HG03103 (cell line): ENCODE measurements around the gene JPT2.

Experiments
- ATAC-seq: cut with Tn5 transposase; IDR thresholded peaks from one replicate; pipeline ENCODE4 v1.9.1; 2021; ENCODE audit warnings: low read depth; ENCODE audit not compliant: unreplicated experiment

The JPT2 gene

DNA sequence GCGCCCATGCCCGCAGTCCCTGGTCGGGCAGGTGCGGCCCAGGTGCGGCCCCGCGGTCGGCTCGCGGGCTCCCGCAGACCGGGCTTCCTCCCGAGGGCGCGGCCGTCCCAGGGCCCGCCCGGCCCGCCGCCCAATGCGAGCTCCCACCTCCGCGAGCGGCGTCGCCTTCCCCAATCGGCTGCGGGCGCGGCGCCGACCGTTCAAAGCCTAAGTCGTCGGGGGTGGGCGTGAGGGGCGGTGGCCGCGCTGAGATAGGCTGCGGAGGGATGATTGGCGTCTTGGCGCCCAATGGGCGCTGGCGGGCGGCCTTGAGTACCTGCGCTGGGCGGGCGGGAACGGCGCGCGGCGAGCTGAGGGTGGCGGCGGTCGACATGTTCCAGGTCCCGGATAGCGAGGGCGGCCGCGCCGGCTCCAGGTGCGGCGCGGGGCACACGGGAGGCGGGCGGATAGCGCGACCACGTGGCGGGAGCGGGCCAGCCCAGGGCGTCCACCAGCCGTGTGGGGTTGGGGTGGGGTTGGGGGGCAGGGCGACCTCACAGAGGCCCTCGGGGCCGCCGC lies at the start of gene JPT2:
Gene JPT2, plus strand, starts transcription at position 338 of the 558 bp plus-strand sequence. Its CDS starts 34 bp downstream, at position 372.
- ATAC-seq = peak; percentile 77

- ATAC-seq = no peak
Observed at GRCh38 chr16:1630450-1631213, 47.4 kb upstream of the JPT2 start.

DNA sequence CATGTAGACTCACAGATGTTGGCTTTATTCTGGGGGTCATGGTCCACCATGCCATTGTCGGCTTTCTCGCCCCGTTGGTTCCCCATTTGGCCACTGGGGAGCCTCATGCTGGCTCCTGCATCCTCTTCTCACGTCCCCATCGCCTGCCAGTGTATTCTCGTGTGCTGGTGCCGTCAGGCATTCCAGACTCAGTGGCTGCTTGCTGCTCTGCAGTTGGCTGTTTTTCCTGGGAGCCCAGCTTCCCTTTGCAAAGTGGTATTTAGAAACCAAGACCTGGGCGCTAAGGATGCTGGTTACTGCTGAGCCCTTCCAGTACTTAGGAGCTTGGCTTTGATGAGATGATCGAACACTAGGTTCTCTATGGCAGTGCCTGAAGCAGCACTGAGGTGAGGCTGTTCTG lies 46.8 kb upstream of the JPT2 start:
- no peak for ATAC-seq

DNA sequence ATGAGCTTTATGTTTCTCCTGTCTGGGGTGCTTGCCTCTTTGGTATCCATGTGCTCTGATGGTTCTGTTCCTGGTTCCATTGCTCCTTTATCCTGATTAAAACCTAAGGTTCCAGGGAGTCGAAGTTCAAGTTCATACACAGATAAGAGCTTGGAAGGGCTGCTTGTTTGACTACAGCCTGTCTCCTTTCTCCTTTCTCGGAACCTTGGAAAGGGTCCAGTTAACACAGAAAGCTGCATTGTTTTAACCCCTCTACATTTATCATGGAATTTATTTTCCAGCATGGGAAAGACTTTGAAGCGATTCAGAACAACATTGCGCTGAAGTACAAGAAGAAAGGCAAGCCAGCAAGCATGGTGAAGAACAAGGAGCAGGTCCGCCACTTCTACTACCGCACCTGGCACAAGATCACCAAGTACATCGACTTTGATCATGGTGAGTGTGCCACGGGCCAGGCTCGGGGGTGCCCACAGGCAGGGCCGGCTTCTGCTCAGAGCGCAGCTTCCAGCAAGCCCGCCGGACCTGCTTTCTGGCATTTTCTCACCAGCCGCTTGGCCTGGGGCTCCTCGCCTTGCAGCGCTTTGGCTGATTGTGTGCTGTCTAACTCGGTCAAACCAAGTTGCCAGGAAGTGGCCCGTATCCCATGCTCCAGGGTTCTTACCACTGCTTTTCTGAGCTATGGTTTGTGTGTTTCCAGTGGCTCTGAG lies 46.0 kb upstream of the JPT2 start:
- no peak for ATAC-seq

DNA sequence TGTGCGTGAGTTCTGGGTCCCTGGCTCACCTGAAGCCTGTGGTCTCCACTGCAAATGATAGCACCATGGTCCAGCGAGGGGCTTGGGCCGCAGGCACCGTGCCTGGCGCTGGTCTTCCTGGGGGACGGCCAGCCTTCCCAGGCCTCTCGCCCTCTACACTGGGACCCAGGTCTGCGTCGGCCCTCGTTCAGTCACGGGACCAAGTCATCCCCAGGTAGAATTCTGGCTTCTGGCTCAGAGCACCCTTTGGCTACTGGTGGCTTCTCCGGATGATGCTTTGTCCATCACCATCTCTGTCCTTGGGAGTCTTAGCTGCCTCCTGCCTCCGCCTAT lies 45.5 kb upstream of the JPT2 start:
- no peak for ATAC-seq

DNA sequence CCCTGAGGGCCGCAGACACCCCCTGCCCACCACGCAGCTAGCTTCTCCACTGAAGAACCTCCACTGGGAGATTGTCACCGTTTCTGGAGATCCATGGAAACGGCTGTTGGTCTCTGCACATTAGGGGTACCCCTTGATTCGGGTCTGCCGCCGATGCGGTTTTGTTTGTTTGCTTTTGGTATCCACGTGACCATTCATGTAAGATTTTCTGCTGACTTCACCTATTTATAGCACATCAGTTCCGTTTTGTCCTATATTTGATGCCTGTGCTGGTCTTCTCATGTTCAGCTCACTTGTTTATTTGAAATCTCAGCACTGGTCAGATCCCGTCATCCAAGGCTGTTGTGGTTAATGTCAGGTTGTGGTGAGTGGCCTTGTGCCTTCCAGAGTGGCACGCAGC lies 44.8 kb upstream of the JPT2 start:
- no peak for ATAC-seq

DNA sequence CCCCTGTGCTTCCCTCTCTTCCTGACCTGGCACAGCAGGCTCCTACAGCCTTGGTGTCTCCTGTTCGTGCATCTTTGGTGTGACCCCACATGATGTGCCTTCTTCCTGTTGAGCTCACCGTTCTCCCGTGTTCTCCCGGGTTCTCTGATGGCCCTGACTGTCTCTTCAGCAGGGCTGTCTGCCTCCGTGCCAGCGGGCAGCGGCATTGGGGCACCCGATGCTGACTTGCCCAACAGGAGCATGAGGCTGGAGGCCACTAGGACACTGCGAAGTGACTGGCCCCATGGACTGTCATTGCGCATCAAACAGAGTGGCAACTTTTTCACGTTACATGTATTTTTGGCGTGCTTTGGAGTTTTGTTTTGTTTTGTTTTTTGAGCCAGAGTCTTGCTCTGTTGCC lies 43.5 kb upstream of the JPT2 start:
- no peak for ATAC-seq

DNA sequence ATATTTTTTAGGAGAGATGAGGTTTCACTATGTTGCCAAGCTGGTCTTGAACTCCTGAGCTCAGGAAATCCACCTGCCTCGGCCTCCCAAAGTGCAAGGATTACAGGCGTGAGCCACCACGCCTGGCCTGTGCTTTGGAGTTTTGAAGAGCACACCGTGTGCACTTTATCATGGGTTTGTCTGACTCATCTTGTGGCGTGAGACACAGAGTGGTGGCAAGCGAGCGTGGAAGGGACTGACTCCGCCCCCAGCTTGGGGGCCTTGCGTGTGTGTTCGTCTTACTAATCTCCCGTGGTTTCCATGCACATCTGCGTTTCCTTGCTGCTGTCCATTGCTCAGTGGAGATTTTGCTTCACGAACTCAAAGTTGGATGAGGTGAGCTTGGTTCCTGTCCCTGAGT lies 43.0 kb upstream of the JPT2 start:
- no peak for ATAC-seq

GRCh38 chr16:1637526-1637925 lies 40.6 kb upstream of the JPT2 start:
- ATAC-seq = no peak

- no peak for ATAC-seq
Observed at GRCh38 chr16:1638757-1639156, 39.3 kb upstream of the JPT2 start.

- ATAC-seq = no peak
Observed at GRCh38 chr16:1639282-1639681, 38.8 kb upstream of the JPT2 start.

DNA sequence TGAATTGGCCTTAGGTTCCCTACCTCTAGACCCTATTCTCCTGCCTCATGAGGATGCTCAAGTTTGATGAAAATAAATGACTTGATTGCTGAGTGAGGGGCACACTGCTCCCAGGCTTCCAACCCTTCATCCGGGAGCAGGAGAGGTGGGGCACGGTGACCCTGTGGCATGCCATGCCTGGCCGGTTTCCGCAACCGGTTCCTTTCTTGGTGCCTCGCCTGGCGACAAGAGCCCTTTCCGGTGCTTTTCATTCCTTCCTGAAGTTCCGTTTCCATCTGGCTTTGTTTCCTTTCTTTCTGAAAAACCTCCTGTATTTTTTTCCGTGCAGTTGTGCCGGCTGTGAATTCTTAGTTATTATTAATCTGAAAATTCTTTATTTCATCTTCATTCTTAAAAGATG lies 38.2 kb upstream of the JPT2 start:
- no peak for ATAC-seq

- no peak for ATAC-seq
Observed at GRCh38 chr16:1640261-1640941, 37.7 kb upstream of the JPT2 start.

GRCh38 chr16:1641261-1641660 lies 36.8 kb upstream of the JPT2 start:
- no peak for ATAC-seq

- ATAC-seq = no peak
Observed at GRCh38 chr16:1642148-1642547, 35.9 kb upstream of the JPT2 start.

GRCh38 chr16:1642753-1643152 lies 35.3 kb upstream of the JPT2 start:
- ATAC-seq = no peak

- no peak for ATAC-seq
Observed at GRCh38 chr16:1643521-1643920, 34.6 kb upstream of the JPT2 start.

DNA sequence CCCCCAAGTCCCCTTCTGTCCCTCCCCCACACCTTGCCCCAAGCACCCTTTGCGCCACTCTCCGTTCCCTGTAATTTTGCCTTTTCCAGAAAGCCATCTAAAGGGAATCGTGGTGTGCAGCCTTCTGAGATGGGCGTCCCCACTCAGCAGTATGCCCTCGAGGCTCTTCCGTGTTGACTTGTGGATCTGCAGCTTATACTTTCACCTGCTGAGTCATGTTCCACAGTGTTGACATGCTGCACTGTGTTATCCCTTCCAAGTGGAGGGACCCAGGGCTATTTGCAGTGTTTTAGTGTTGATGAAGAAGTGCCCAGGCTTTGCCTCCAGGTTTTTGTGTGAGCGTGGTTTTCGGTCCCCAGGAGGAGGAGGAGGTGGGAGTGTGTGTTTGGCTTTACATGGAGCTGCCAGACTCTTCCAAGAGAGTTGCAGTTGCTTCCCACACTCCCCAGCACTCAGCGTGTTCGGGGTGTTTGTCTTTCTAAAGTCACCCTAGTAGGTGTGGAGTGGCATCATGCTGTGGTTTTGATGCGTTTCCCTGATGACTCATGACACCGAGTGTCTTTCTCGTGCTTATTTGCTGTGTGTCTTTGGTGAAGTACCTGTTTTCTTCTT lies 32.1 kb upstream of the JPT2 start:
- ATAC-seq = no peak

DNA sequence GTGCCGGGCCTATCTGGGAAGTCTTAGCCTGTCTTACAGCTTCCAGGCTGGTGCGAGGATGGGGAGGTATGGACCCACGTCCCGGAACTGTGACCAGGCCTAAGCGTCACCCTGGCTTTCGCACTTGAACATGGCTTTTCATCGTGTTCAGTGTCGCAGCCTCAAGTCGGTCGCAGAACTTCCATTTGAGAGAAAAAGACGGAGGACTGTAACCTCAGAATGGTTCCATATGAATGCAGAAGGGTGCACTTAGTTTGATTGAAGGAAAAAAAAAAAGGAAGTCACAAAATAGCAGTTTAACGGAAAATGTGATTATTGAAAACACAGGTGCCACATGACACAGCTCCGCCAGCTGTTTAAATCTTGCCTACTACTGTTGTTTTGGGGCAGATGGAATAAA lies 30.2 kb upstream of the JPT2 start:
- no peak for ATAC-seq

DNA sequence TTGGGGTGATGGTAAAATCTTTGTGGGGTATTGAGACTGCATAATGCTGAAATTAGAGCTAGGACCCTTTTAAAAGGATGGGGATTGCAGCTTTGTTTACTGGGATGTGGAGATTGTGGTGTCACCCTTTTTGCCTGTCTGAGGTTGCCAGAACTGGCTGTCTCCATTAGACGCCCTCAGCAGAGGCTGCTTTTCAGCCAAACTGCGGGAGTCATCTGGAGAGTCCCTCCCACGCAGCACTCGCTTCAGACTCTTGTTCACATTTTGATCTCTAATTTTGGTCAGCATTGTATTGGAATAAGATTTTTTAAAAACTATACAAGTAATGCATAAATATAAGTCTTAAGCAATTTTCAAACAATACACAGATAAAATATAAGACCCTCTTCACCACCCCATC lies 27.9 kb upstream of the JPT2 start:
- no peak for ATAC-seq
